GM19099 (cell line): Measurements from ENCODE around the gene TRAF3.

Experiments
- POLR2A ChIP-seq: IDR thresholded peaks from 3 replicates; pipeline ENCODE4 v1.6.1; 2011; ENCODE audit warnings: low read depth; ENCODE audit not compliant: insufficient read length; ENCODE audit errors: extremely low read depth

Gene TRAF3

GRCh38 chr14:102893452-102893851, 116.2 kb downstream of the TRAF3 start:
- no peak for TF ChIP-seq POLR2A

DNA sequence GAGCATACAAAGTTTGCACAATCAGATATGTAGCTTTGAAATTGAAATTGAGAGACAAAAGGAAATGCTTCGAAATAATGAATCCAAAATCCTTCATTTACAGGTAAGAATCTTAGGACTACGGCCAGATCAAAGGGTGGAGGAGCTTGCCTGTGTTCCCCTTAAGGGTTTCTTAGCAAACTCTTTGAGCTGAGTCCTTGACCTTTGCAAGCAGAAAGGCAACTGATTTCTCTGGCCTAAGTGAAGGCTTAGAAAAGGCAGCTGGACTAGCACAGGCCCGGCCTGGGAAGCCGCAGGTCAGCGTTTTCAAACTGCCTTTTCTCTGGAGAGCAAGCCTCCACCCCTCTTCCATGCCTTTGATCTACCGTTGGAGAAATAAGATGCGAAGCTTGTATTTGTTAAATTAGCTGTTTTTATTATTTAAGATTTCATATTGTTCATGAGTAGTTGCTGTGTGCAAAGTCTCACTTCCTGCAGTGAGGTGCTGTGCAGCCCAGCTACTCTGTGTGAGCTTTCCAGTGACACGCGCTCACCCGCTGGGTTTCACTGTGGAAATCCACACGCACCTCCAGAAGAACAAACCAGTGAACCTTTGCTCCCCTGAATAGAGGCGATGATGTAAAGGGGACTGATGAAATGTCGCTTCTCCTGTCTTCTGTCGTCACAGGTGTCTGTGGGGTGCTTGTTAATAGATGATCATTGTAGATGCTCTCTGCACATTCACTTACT, 120.2 kb downstream of the TRAF3 start:
- TF ChIP-seq POLR2A = no peak

DNA sequence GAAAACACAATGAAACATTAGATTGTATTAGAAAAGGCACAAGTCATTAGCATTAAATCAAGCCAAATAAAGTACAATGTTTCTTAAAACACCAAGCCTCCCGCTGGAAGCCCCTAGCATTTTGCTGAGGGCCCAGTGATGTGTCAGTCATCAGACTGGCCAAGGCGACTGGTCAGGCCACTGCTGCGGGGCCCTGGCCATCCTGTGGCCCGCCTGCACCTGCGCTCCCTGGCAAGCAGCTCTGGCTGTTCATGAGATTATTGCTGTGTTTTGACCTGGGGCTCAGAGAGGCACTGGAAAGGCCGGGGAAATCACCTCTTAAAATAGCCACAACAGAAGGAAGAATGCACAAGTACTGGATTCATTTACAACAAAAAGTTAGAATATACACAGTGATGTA, 121.0 kb downstream of the TRAF3 start:
- no peak for TF ChIP-seq POLR2A

DNA sequence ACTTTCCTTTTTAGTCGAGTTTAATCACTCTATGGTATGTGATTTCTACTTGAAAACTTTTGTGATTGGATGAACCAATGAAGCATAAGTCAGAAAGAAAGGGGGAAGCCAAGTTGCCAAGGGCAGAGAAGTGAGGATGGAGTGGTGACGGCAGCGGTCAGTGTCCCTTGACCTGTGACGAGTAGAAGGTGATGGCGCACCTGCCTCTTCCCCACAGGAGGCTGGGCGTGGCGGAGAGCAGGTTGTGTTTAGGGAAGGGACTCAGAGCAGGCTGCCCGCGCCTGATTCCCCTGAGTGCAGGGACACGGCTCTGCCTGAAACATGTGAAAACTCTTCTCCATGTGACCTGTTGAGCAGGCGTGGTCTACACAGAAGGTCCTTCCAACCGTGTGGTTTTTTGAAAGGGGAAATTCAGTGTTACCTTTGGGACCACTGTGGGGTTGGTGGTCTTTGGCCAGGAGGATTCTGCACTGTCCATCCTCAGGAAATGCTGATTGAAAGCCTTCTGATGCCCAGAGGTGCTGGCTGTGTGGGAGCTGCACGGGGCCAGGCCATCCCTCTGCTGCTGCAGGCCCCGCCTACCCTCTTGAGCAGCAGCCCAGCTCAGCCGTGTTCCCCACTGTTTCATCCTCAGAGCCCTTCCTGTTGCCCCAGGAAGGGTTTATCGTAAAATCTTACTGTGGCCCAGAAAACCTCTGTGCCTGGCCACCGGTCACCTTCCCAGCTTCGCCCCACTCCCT, 121.7 kb downstream of the TRAF3 start:
- TF ChIP-seq POLR2A = no peak

- TF ChIP-seq POLR2A = no peak
Measured at GRCh38 chr14:102899516-102899900, 122.3 kb downstream of the TRAF3 start.

DNA sequence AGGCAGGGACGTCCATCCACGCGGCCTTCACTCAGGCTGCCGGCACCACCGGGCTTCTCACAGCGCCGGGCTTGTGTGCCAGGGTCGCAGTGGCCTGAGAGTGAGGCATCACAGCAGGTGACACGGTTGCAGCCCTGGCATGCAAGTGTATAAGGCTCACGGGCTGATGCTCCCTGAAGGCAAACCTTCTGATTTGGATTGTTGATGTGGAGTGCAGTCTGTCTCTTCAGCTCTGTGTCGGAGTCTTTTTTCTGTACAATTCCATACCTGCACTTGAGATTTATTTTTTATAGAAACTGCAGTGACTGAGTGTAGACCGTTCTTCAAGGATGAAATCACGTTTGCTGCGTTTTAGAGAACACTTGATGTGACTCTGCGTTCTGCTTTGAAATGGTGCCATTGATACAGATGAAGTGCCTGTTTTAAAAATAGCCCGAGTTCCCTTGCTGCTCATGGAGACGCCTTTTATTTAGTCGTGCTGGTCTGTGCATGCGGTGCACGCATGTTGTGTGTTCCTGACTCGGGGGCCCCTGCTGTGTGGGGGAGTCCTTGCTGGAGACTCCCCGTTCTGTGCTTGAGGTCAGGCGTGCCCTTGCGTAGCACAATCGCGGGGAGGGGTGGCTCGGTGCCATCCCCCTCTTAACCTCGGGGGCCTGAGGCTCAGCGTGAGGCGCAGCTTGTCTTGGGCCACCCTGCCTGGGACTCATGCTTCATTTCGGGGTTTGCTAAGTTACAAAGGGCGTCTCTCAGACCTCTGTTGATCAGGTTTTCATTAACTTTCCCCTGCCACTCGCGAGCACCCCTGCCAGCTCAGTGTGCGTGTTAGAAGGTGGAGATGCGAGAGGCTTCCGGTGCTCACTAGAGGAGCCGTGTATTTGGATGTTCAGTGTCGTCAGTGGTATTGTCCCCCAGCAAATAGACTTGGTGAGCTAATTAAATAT, 123.7 kb downstream of the TRAF3 start:
- TF ChIP-seq POLR2A = no peak

DNA sequence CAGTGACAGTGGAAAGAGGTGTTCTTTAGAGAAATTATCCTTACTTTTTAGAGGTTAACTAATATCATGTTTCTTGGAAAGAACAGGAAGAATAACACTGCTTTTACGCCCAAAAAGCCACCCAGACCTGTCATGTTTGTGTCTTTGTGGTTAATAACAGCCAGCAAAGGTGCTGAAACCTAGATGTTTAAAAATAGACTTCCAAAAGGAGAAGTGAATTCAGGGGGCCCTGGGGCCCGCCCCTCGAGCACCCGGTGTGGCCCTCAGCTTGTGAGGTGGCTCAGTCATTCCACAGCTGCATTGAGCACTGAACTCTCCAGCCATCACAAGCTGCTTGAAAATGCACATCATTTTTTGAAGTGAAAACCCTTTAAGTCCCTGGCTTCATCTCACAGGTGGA, 124.4 kb downstream of the TRAF3 start:
- peak; percentile 64 for TF ChIP-seq POLR2A

DNA sequence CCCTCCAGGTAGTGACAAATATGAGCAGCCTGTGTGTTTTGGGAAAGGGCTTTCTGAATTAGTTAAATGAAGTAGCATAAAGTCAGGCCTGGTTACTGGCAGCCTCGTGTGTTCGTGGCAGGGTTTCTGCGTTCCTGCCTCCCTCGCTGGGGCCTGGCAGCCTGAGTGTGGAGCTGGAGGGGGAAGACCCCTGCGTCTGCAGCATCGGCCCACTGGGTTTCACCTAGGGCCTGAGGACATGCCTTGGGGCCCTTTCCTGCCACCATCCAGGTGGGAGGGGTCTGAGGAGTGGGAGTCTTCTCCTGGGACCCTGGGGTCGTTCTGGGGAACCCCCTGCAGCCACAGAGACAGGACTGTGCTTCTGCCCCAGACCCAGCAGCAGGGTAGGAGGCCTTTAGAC, 124.8 kb downstream of the TRAF3 start:
- no peak for TF ChIP-seq POLR2A

GRCh38 chr14:102902523-102903247, 125.4 kb downstream of the TRAF3 start:
- TF ChIP-seq POLR2A = no peak

DNA sequence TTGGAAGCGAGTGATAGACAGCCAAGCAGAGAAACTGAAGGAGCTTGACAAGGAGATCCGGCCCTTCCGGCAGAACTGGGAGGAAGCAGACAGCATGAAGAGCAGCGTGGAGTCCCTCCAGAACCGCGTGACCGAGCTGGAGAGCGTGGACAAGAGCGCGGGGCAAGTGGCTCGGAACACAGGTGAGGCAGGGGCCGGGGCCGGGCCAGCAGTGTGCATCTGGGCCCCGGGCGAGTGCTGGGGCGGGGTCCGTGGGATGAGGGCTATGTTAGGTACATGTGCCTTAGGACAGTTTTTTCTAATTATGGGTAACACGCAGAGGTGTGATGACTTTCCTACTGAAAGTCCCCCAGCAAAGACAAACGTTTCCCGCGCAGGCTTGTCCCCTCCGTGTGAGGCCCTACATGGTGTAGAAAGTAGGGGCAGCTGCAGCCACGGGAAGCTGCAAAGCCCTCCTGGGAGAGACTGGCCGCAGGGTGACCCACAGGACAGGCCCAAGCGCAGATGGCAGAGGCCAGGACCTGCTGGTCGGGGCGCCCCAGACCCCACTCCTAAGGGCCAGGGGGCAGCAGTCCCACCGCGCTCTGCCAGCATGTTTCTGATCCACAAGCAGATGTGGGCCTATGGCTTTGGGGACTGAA, 126.1 kb downstream of the TRAF3 start:
- no peak for TF ChIP-seq POLR2A

- TF ChIP-seq POLR2A = no peak
Measured at GRCh38 chr14:102903889-102904512, 126.8 kb downstream of the TRAF3 start.

DNA sequence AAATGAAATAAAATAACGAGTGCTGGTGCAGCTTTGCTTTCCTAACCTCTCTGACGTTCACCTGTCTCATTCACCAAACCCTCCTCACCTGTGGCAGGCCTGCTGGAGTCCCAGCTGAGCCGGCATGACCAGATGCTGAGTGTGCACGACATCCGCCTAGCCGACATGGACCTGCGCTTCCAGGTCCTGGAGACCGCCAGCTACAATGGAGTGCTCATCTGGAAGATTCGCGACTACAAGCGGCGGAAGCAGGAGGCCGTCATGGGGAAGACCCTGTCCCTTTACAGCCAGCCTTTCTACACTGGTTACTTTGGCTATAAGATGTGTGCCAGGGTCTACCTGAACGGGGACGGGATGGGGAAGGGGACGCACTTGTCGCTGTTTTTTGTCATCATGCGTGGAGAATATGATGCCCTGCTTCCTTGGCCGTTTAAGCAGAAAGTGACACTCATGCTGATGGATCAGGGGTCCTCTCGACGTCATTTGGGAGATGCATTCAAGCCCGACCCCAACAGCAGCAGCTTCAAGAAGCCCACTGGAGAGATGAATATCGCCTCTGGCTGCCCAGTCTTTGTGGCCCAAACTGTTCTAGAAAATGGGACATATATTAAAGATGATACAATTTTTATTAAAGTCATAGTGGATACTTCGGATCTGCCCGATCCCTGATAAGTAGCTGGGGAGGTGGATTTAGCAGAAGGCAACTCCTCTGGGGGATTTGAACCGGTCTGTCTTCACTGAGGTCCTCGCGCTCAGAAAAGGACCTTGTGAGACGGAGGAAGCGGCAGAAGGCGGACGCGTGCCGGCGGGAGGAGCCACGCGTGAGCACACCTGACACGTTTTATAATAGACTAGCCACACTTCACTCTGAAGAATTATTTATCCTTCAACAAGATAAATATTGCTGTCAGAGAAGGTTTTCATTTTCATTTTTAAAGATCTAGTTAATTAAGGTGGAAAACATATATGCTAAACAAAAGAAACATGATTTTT, 128.2 kb downstream of the TRAF3 start:
- TF ChIP-seq POLR2A = no peak
